Stomach (tissue), 9 donors: ENCODE results near the gene SEC24C. TPM values are rescaled to one million over a fixed set of nuclear protein-coding genes. Genes with fewer than 3 reads are reported as not detected.
A peak's percentile ranks its signal among the peaks of the same experiment; 100 is the strongest.
"Not testable (repeated sequence)": the region's sequence is repeated elsewhere in the genome, so short reads cannot be mapped to it uniquely, and the experiment has no call there.

ENCODE experiments used
- DNase-seq, 2 donors: peaks; one replicate each; pipeline versions ENCODE4 v3.0.0 to v3.0.0-alpha.2; 2013 to 2019
- H3K27ac ChIP-seq, 5 donors: fragments of 200-600 bp in 4 of 5; sonication (generic) in 4 of 5; one replicate each; pipeline ENCODE4 v1.5.1; 2013 to 2019; ENCODE audit warnings: mild to moderate bottlenecking in 1 of 5, moderate library complexity in 1 of 5
- H3K27me3 ChIP-seq, 3 donors: fragments of 200-600 bp; sonication (generic); one replicate each; pipeline ENCODE4 v1.5.1; 2017 to 2019; ENCODE audit warnings: mixed run types in 1 of 3
- H3K36me3 ChIP-seq, 4 donors: fragments of 200-600 bp; sonication (generic); 1 replicate in 3 of 4; 2 replicates in 1 of 4; pipeline ENCODE4 v1.5.1; 2016 to 2019
- H3K4me1 ChIP-seq, 4 donors: fragments of 200-600 bp; sonication (generic); one replicate each; pipeline ENCODE4 v1.5.1; 2016 to 2019
- H3K4me3 ChIP-seq, 4 donors: fragments of 200-600 bp; sonication (generic) in 3 of 4; one replicate each; pipeline ENCODE4 v1.5.1; 2016 to 2019; ENCODE audit warnings: mild to moderate bottlenecking in 1 of 4
- H3K9me3 ChIP-seq, 4 donors: fragments of 200-600 bp; sonication (generic); one replicate each; pipeline ENCODE4 v1.5.1; 2016 to 2019
- EP300 ChIP-seq: sonication (generic); formaldehyde crosslinking; IDR thresholded peaks from one replicate; pipeline ENCODE4 v1.6.1; 2017; ENCODE audit warnings: antibody characterized with exemption
- POLR2A ChIP-seq, 4 donors: fragments of 450-650 bp; IDR thresholded peaks; one replicate each; pipeline ENCODE4 v1.6.1; 2016; ENCODE audit warnings: antibody characterized with exemption in 4 of 4, control low read depth in 2 of 4, mild to moderate bottlenecking in 1 of 4, moderate library complexity in 1 of 4
- POLR2AphosphoS5 ChIP-seq, 3 donors: sonication (generic); formaldehyde crosslinking; IDR thresholded peaks; one replicate each; pipeline ENCODE4 v1.6.1; 2016; ENCODE audit warnings: antibody characterized with exemption in 3 of 3
- WGBS, 5 donors: extraction: QIAGEN DNeasy Blood & Tissue Kit in 3 of 5; methylation state at CpG; one replicate each; pipeline versions ENCODE4 v1.1.5 to v1.1.7; 2013 to 2018; 5-methylcytosine and 5-hydroxymethylcytosine counted together
- intact Hi-C: fragments of 100-400 bp; cut with DNase I; formaldehyde crosslinking; loops from one replicate; pipeline ENCODE4 v1.15.1; 2023; ENCODE audit warnings: low total_unique reads
- polyA plus RNA-seq, 3 donors: library from polyadenylated mRNA; stranded (reverse); fragments of 200-250 nt; gene quantifications; one replicate each; pipeline ENCODE4 v1.2.3, GENCODE V29; 2013
- total RNA-seq, 5 donors: library from RNA; depleted of rRNA; stranded (reverse); fragments of >200 nt; gene quantifications; one replicate each; pipeline versions ENCODE4 v1.1.0 to v1.2.3, GENCODE V29; 2014 to 2016
- TF ChIP-seq, protein P1 (sequence below), 7 experiments: fragments of 450-650 bp in 4 of 7; fragments of 200-600 bp in 3 of 7; sonication (generic) in 3 of 7; IDR thresholded peaks; one replicate each; pipeline ENCODE4 v1.5.1; 2016 to 2019; ENCODE audit warnings: antibody characterized with exemption in 7 of 7, control low read depth in 2 of 7, mild to moderate bottlenecking in 1 of 7
- donor health status: healthy with polysubstance abuse.
- donor health status: Bipolar disorder and iron deficiency.
- donor health status: healthy.

Gene SEC24C
- total and polyA plus RNA-seq, 8 donors = 23.5 to 58.8 (median 40.6) TPM

DNA sequence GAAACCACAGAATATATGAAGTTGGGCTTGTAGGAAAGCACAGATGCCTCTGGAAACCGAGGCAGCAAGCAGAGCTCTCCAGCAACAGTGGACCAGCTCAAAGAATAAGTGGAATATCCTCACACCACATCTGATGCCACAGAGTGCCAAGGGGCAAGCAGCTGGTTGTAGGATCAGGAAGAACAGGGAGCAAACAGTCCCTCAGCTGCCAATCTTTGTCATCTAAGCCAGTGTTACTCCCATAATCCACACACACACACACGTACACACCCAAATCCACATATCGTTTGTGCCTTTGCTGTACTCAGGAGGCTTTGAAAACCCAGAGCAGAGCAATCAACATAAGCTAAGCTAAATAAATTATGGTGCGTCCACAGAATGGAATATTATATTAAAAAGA lies 20.7 kb upstream of the SEC24C start:
- Histone ChIP-seq H3K4me3 (no peak overlapping the region), H3K27ac (no peak overlapping the region), H3K27me3 (no peaks in the 10 kb centered on the region), H3K9me3 (no peaks in the 10 kb centered on the region), H3K4me1 (peaks cover 0 to 5% (median 2%) of the 10 kb centered on the region in 4 donors), H3K36me3 (peaks cover 47 to 98% (median 94%) of the 10 kb centered on the region in 4 donors)
- 61 to 92% (median 69%) methylated on average over 4 of the region's 4 CpGs for WGBS, 5 donors
- intact Hi-C loops = no loop called here
- TF ChIP-seq, protein P1, sequence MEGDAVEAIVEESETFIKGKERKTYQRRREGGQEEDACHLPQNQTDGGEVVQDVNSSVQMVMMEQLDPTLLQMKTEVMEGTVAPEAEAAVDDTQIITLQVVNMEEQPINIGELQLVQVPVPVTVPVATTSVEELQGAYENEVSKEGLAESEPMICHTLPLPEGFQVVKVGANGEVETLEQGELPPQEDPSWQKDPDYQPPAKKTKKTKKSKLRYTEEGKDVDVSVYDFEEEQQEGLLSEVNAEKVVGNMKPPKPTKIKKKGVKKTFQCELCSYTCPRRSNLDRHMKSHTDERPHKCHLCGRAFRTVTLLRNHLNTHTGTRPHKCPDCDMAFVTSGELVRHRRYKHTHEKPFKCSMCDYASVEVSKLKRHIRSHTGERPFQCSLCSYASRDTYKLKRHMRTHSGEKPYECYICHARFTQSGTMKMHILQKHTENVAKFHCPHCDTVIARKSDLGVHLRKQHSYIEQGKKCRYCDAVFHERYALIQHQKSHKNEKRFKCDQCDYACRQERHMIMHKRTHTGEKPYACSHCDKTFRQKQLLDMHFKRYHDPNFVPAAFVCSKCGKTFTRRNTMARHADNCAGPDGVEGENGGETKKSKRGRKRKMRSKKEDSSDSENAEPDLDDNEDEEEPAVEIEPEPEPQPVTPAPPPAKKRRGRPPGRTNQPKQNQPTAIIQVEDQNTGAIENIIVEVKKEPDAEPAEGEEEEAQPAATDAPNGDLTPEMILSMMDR (IDR thresholded peaks at IDR 0.05) = no peak
- no peak for TF ChIP-seq POLR2A (IDR thresholded peaks at IDR 0.05)
- no peak for TF ChIP-seq POLR2AphosphoS5 (IDR thresholded peaks at IDR 0.05)
- no peak for TF ChIP-seq EP300
- no peak for DNase-seq

DNA sequence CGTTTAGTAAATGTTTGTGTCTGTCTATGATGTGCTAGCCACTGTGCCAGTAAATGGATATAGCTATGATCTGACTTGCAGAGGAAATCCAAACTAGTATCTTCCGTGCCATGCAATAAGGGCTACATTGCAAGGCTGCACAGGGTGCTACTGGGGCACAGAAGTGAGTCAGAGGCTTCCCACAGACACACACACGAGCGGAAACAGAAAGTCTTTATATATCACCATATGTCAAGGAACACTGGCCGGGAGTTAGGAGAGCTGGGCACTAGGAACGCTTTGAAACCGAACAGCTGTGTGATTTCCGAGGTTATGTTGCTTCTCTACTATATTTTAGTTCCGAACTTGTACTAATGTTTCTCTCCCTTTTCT lies 14.4 kb upstream of the SEC24C start:
- DNase-seq, intact Hi-C loops, H3K27me3 ChIP-seq, H3K9me3 ChIP-seq: not testable (repeated sequence)
- H3K36me3 ChIP-seq = peaks cover 22 to 68% (median 65%) of the 10 kb centered on the region in 4 donors
- 0 to 2% (median 0%) methylated on average over 9 of the region's 9 CpGs for WGBS, 5 donors
- H3K4me3 ChIP-seq = peak overlapping the region; percentile 66 to 81 (median 80)
- peak overlapping the region; percentile 91 to 97 (median 93) for H3K27ac ChIP-seq
- peaks cover 14 to 57% (median 40%) of the 10 kb centered on the region in 4 donors for H3K4me1 ChIP-seq

DNA sequence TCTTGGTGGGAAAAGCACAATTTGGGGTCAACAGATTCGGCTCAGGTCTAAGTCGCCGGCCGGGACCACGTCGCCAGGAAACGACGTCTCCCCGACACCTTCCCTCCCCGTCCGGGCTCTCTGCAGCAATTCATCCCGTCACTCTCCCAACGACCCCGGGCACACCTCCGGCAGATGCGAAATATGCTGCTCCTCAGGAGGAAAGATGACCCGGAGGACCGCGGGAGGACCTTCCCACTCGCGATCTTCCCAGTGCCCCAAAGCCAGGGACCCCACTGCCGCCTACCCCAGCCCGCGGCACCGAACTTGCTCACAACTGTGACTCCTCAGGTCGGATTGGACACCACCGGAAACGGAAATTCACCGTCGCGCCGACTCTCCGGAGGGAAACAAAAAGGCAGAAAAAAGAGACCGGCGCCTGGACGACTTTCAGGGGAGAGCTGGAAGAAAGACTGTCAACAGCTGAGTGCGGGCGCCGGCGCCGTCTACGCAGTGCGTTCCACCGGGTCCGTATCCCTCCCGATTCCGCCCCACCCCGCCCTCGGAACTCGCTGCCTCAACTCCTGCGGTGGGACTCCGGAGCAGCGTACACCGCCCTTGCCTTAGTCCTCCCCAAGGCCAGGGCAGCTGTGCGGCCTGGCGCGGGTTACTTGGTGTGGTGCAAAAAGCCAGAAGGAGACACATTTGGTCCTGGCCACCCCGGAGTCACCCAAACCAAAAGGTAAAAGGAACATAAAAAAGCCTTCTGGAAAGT lies 13.8 kb upstream of the SEC24C start:
- peaks cover 22 to 65% (median 63%) of the 10 kb centered on the region in 4 donors for H3K36me3 ChIP-seq

DNA sequence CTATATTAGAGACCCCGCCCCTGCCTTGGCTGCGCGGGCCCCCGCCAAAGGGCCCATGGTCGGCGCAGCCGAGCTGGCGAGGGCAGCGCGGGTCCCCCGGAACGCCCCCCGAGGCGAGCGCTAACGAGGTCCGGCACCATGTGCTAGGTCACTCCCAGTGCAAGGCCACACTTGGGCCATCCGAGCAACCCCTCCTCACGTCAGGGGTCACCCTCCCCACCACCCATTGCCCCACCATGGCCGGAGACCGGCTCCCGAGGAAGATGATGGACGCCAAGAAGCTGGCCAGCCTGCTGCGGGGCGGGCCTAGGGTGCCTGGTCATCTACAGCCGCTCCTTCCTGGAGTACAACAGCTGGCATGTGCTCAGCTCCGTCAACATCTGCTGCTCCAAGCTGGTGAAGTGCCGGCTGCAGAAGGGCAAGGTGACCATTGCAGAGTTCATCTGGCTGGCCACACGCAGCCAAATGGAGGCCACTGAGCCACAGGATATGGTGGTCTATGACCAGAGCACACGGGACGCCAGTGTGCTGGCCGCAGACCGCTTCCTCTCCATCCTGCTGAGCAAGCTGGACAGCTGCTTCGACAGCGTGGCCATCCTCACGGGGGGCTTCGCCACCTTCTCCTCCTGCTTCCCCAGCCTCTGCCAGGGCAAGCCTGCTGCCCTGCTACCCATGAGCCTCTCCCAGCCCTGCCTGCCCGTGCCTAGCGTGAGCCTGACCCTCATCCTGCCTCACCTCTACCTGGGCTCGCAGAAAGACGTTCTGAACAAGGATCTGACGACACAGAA lies 12.4 kb upstream of the SEC24C start:
- H3K9me3 ChIP-seq = no peaks in the 10 kb centered on the region
- no peak for TF ChIP-seq EP300
- TF ChIP-seq, protein P1 (IDR thresholded peaks at IDR 0.05) = no peak
- no peak for TF ChIP-seq POLR2A (IDR thresholded peaks at IDR 0.05)
- no peak for TF ChIP-seq POLR2AphosphoS5 (IDR thresholded peaks at IDR 0.05)
- 81 to 89% (median 85%) methylated on average over 31 to 42 of the region's 42 CpGs for WGBS, 5 donors
- H3K36me3 ChIP-seq = peaks cover 17 to 61% (median 57%) of the 10 kb centered on the region in 4 donors
- DNase-seq = no peak
- H3K27me3 ChIP-seq = no peaks in the 10 kb centered on the region
- intact Hi-C loops = no loop called here
- peak overlapping the region in 3 of 5 donors; percentile 7 to 97 (median 93) for H3K27ac ChIP-seq
- H3K4me3 ChIP-seq = peak overlapping the region in 3 of 4 donors; percentile 66 to 81 (median 80)
- peaks cover 14 to 62% (median 44%) of the 10 kb centered on the region in 4 donors for H3K4me1 ChIP-seq

More for the DNA sequence above, 13.8 kb upstream of the SEC24C start:
- H3K9me3 ChIP-seq = no peaks in the 10 kb centered on the region
- intact Hi-C loops = no loop called here
- peak overlapping the region; percentile 66 to 81 (median 80) for H3K4me3 ChIP-seq
- no peak for TF ChIP-seq POLR2A (IDR thresholded peaks at IDR 0.05)
- TF ChIP-seq, protein P1 (IDR thresholded peaks at IDR 0.05) = peak in 1 of 7 experiments; percentile 9
- no peak for TF ChIP-seq EP300
- TF ChIP-seq POLR2AphosphoS5 (IDR thresholded peaks at IDR 0.05) = peak; percentile 25 to 88 (median 59)
- H3K27ac ChIP-seq = peak overlapping the region; percentile 91 to 97 (median 93)
- no peaks in the 10 kb centered on the region for H3K27me3 ChIP-seq
- WGBS, 5 donors = 0 to 1% (median 0%) methylated on average over 49 to 58 of the region's 58 CpGs
- peaks cover 14 to 59% (median 43%) of the 10 kb centered on the region in 4 donors for H3K4me1 ChIP-seq
- peak; percentile 93 for DNase-seq
